ENCODE data around the gene DOK3.
A peak's percentile ranks its signal among the peaks of the same experiment; 100 is the strongest.

Gene DOK3

DNA sequence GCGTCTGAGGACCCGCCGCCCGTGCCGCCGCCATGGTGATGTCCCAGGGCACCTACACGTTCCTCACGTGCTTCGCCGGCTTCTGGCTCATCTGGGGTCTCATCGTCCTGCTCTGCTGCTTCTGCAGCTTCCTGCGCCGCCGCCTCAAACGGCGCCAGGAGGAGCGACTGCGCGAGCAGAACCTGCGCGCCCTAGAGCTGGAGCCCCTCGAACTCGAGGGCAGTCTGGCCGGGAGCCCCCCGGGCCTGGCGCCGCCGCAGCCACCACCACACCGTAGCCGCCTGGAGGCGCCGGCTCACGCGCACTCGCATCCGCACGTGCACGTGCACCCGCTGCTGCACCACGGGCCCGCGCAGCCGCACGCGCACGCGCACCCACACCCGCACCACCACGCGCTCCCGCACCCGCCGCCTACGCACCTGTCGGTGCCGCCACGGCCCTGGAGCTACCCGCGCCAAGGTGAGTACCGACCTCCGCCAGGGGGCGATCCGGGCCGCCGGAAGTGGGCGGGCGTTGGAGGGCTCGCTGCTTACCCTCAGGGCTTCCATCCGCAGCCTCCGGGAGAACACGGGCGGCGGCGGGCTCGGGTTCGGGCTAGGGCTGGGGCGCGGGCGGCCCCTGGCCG lies 54.5 kb downstream of the DOK3 start:
- peak; percentile 54 for TF ChIP-seq CTCF (IDR thresholded peaks at IDR 0.05; ENCODE audit: control insufficient read depth, insufficient read depth, low read depth, low read length, missing control alignments)
- H3K4me3 ChIP-seq (ENCODE audit: control insufficient read depth, low read depth, low read length) = peak overlapping the region; percentile 36
- no peak for DNase-seq (ENCODE audit: low read depth)

- no peak for DNase-seq (ENCODE audit: low read depth)
- H3K4me3 ChIP-seq (ENCODE audit: control insufficient read depth, low read depth, low read length) = peak overlapping the region; percentile 36
- TF ChIP-seq CTCF (IDR thresholded peaks at IDR 0.05; ENCODE audit: control insufficient read depth, insufficient read depth, low read depth, low read length, missing control alignments) = peak; percentile 64
Observed at GRCh38 chr5:177454397-177455035, 55.1 kb downstream of the DOK3 start.

DNA sequence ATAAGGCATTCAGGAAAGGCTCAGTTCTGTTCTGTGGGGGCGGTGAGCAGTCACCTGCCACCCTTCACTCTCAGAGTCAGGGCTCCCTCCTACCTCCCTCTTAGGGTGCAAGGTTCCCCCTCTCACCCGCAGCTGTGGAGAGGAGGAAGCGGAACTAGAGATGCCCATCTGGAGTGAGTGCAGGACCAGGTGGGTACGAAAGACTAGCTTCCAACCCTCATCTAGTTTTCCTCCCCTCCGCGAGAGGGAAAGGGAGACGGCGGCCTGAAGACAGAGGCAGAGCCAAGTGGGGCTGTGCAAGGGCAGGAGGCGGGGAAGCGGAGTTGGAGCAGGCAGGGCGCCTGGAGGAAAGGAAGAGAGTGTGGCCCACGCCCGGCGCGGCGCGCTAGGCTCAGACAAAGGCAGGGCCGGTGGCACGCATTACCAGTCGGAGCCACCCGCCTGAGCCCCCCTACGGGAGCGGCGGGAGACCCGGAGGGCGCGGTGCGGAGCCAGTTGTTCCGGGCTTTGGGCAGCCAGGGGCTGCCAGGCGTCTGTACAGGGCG lies 55.7 kb downstream of the DOK3 start:
- peak overlapping the region; percentile 33 for H3K4me3 ChIP-seq (ENCODE audit: control insufficient read depth, low read depth, low read length)
- no peak for TF ChIP-seq CTCF (IDR thresholded peaks at IDR 0.05; ENCODE audit: control insufficient read depth, insufficient read depth, low read depth, low read length, missing control alignments)
- no peak for DNase-seq (ENCODE audit: low read depth)

GRCh38 chr5:177452688-177453638 lies 56.7 kb downstream of the DOK3 start:
- no peak for TF ChIP-seq CTCF (IDR thresholded peaks at IDR 0.05; ENCODE audit: control insufficient read depth, insufficient read depth, low read depth, low read length, missing control alignments)
- DNase-seq (ENCODE audit: low read depth) = no peak
- no peak overlapping the region for H3K4me3 ChIP-seq (ENCODE audit: control insufficient read depth, low read depth, low read length)

Measured in AG09309 (cell line).